Measurements from ENCODE around the gene MAP4K3.
A peak's percentile ranks its signal among the peaks of the same experiment; 100 is the strongest.
"Not testable (repeated sequence)": the region's sequence is repeated elsewhere in the genome, so short reads cannot be mapped to it uniquely, and the experiment has no call there.

The MAP4K3 gene

GRCh38 chr2:39401319-39401718, 35.8 kb downstream of the MAP4K3 start:
- Histone ChIP-seq H3K36me3 (ENCODE audit: control insufficient read depth, insufficient read depth, low read length) (no peaks in the 10 kb centered on the region), H3K4me3 (ENCODE audit: low read depth, low read length) (no peak overlapping the region), H3K4me1 (ENCODE audit: control insufficient read depth, insufficient read depth, low read length) (peaks cover 12% of the 10 kb centered on the region), H3K27me3 (ENCODE audit: control insufficient read depth, insufficient read depth, low read length) (no peaks in the 10 kb centered on the region), H3K9me3 (ENCODE audit: control insufficient read depth, insufficient read depth, low read length) (no peaks in the 10 kb centered on the region), H3K9ac (ENCODE audit: low read depth, low read length) (no peak overlapping the region)

- Histone ChIP-seq H3K9me3 (ENCODE audit: control insufficient read depth, insufficient read depth, low read length) (no peaks in the 10 kb centered on the region), H3K27me3 (ENCODE audit: control insufficient read depth, insufficient read depth, low read length) (no peaks in the 10 kb centered on the region), H3K36me3 (ENCODE audit: control insufficient read depth, insufficient read depth, low read length) (no peaks in the 10 kb centered on the region), H3K4me1 (ENCODE audit: control insufficient read depth, insufficient read depth, low read length) (peaks cover 9% of the 10 kb centered on the region), H3K4me3 (ENCODE audit: low read depth, low read length) (no peak overlapping the region), H3K9ac (ENCODE audit: low read depth, low read length) (no peak overlapping the region)
These were observed 37.5 kb downstream of the MAP4K3 start for GRCh38 chr2:39399570-39399969.

- Histone ChIP-seq H3K27me3 (ENCODE audit: control insufficient read depth, insufficient read depth, low read length) (no peaks in the 10 kb centered on the region), H3K4me1 (ENCODE audit: control insufficient read depth, insufficient read depth, low read length) (no peaks in the 10 kb centered on the region), H3K36me3 (ENCODE audit: control insufficient read depth, insufficient read depth, low read length) (no peaks in the 10 kb centered on the region), H3K9ac (ENCODE audit: low read depth, low read length) (no peak overlapping the region), H3K9me3 (ENCODE audit: control insufficient read depth, insufficient read depth, low read length) (no peaks in the 10 kb centered on the region), H3K4me3 (ENCODE audit: low read depth, low read length) (no peak overlapping the region)
These were observed 41.8 kb downstream of the MAP4K3 start for GRCh38 chr2:39395313-39395712.

GRCh38 chr2:39394516-39394961, 42.5 kb downstream of the MAP4K3 start:
- H3K36me3 ChIP-seq (ENCODE audit: control insufficient read depth, insufficient read depth, low read length): no peaks in the 10 kb centered on the region
- H3K9ac ChIP-seq (ENCODE audit: low read depth, low read length): no peak overlapping the region
- no peaks in the 10 kb centered on the region for H3K9me3 ChIP-seq (ENCODE audit: control insufficient read depth, insufficient read depth, low read length)
- H3K4me3 ChIP-seq (ENCODE audit: low read depth, low read length): no peak overlapping the region
- no peaks in the 10 kb centered on the region for H3K4me1 ChIP-seq (ENCODE audit: control insufficient read depth, insufficient read depth, low read length)
- H3K27me3 ChIP-seq (ENCODE audit: control insufficient read depth, insufficient read depth, low read length): no peaks in the 10 kb centered on the region

GRCh38 chr2:39392672-39393071, 44.4 kb downstream of the MAP4K3 start:
- no peak overlapping the region for H3K4me3 ChIP-seq (ENCODE audit: low read depth, low read length)
- no peaks in the 10 kb centered on the region for H3K27me3 ChIP-seq (ENCODE audit: control insufficient read depth, insufficient read depth, low read length)
- H3K9ac ChIP-seq (ENCODE audit: low read depth, low read length): no peak overlapping the region
- no peaks in the 10 kb centered on the region for H3K9me3 ChIP-seq (ENCODE audit: control insufficient read depth, insufficient read depth, low read length)
- no peaks in the 10 kb centered on the region for H3K36me3 ChIP-seq (ENCODE audit: control insufficient read depth, insufficient read depth, low read length)
- no peaks in the 10 kb centered on the region for H3K4me1 ChIP-seq (ENCODE audit: control insufficient read depth, insufficient read depth, low read length)

- Histone ChIP-seq H3K36me3 (ENCODE audit: control insufficient read depth, insufficient read depth, low read length) (no peaks in the 10 kb centered on the region), H3K9ac (ENCODE audit: low read depth, low read length) (peak overlapping the region; percentile 4), H3K4me3 (ENCODE audit: low read depth, low read length) (no peak overlapping the region), H3K9me3 (ENCODE audit: control insufficient read depth, insufficient read depth, low read length) (no peaks in the 10 kb centered on the region), H3K4me1 (ENCODE audit: control insufficient read depth, insufficient read depth, low read length) (no peaks in the 10 kb centered on the region), H3K27me3 (ENCODE audit: control insufficient read depth, insufficient read depth, low read length) (no peaks in the 10 kb centered on the region)
These were observed 46.9 kb downstream of the MAP4K3 start for GRCh38 chr2:39390216-39390615.

- Histone ChIP-seq H3K9me3 (ENCODE audit: control insufficient read depth, insufficient read depth, low read length) (no peaks in the 10 kb centered on the region), H3K4me3 (ENCODE audit: low read depth, low read length) (no peak overlapping the region), H3K27me3 (ENCODE audit: control insufficient read depth, insufficient read depth, low read length) (no peaks in the 10 kb centered on the region), H3K9ac (ENCODE audit: low read depth, low read length) (no peak overlapping the region), H3K36me3 (ENCODE audit: control insufficient read depth, insufficient read depth, low read length) (no peaks in the 10 kb centered on the region), H3K4me1 (ENCODE audit: control insufficient read depth, insufficient read depth, low read length) (peaks cover 6% of the 10 kb centered on the region)
These were observed 51.0 kb downstream of the MAP4K3 start for GRCh38 chr2:39386064-39386463.

GRCh38 chr2:39385172-39385571, 51.9 kb downstream of the MAP4K3 start:
- no peak overlapping the region for H3K9ac ChIP-seq (ENCODE audit: low read depth, low read length)
- no peaks in the 10 kb centered on the region for H3K36me3 ChIP-seq (ENCODE audit: control insufficient read depth, insufficient read depth, low read length)
- peaks cover 6% of the 10 kb centered on the region for H3K4me1 ChIP-seq (ENCODE audit: control insufficient read depth, insufficient read depth, low read length)

GRCh38 chr2:39384071-39384470, 53.0 kb downstream of the MAP4K3 start:
- H3K9me3 ChIP-seq (ENCODE audit: control insufficient read depth, insufficient read depth, low read length); H3K27me3 ChIP-seq (ENCODE audit: control insufficient read depth, insufficient read depth, low read length); H3K4me1 ChIP-seq (ENCODE audit: control insufficient read depth, insufficient read depth, low read length): not testable (repeated sequence)

More at GRCh38 chr2:39385172-39385571, 51.9 kb downstream of the MAP4K3 start:
- Histone ChIP-seq H3K27me3 (ENCODE audit: control insufficient read depth, insufficient read depth, low read length) (no peaks in the 10 kb centered on the region), H3K4me3 (ENCODE audit: low read depth, low read length) (no peak overlapping the region), H3K9me3 (ENCODE audit: control insufficient read depth, insufficient read depth, low read length) (no peaks in the 10 kb centered on the region)

GRCh38 chr2:39383146-39383545, 53.9 kb downstream of the MAP4K3 start:
- Histone ChIP-seq H3K9ac (ENCODE audit: low read depth, low read length) (no peak overlapping the region), H3K4me1 (ENCODE audit: control insufficient read depth, insufficient read depth, low read length) (peaks cover 6% of the 10 kb centered on the region), H3K9me3 (ENCODE audit: control insufficient read depth, insufficient read depth, low read length) (no peaks in the 10 kb centered on the region), H3K27me3 (ENCODE audit: control insufficient read depth, insufficient read depth, low read length) (no peaks in the 10 kb centered on the region), H3K4me3 (ENCODE audit: low read depth, low read length) (no peak overlapping the region), H3K36me3 (ENCODE audit: control insufficient read depth, insufficient read depth, low read length) (no peaks in the 10 kb centered on the region)

More at GRCh38 chr2:39384071-39384470, 53.0 kb downstream of the MAP4K3 start:
- H3K36me3 ChIP-seq (ENCODE audit: control insufficient read depth, insufficient read depth, low read length); H3K4me3 ChIP-seq (ENCODE audit: low read depth, low read length); H3K9ac ChIP-seq (ENCODE audit: low read depth, low read length): not testable (repeated sequence)

- Histone ChIP-seq H3K36me3 (ENCODE audit: control insufficient read depth, insufficient read depth, low read length) (no peaks in the 10 kb centered on the region), H3K27me3 (ENCODE audit: control insufficient read depth, insufficient read depth, low read length) (no peaks in the 10 kb centered on the region), H3K4me1 (ENCODE audit: control insufficient read depth, insufficient read depth, low read length) (peaks cover 10% of the 10 kb centered on the region), H3K9ac (ENCODE audit: low read depth, low read length) (no peak overlapping the region), H3K4me3 (ENCODE audit: low read depth, low read length) (no peak overlapping the region), H3K9me3 (ENCODE audit: control insufficient read depth, insufficient read depth, low read length) (no peaks in the 10 kb centered on the region)
These were observed 55.4 kb downstream of the MAP4K3 start for GRCh38 chr2:39381653-39382052.

GRCh38 chr2:39380525-39381150, 56.4 kb downstream of the MAP4K3 start:
- no peaks in the 10 kb centered on the region for H3K9me3 ChIP-seq (ENCODE audit: control insufficient read depth, insufficient read depth, low read length)
- H3K4me3 ChIP-seq (ENCODE audit: low read depth, low read length): no peak overlapping the region
- H3K27me3 ChIP-seq (ENCODE audit: control insufficient read depth, insufficient read depth, low read length): no peaks in the 10 kb centered on the region
- H3K9ac ChIP-seq (ENCODE audit: low read depth, low read length): no peak overlapping the region
- no peaks in the 10 kb centered on the region for H3K36me3 ChIP-seq (ENCODE audit: control insufficient read depth, insufficient read depth, low read length)
- H3K4me1 ChIP-seq (ENCODE audit: control insufficient read depth, insufficient read depth, low read length): peaks cover 10% of the 10 kb centered on the region
